ENCODE measurements around the gene SERPINA5.

SERPINA5 gene

DNA sequence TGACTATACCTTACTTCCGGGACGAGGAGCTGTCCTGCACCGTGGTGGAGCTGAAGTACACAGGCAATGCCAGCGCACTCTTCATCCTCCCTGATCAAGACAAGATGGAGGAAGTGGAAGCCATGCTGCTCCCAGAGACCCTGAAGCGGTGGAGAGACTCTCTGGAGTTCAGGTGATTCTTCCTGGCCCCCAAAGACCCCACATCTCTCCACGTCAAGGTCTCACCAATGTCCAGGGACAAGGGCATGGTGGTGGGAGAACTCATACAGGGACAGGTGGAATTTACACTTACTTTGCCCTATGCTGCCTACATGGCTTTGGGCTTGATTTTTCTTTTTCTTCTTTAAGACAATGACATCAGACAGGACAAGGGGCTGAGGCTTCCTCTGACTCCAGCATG lies 38.1 kb downstream of the SERPINA5 start:
- no peak overlapping the region for H3K27ac ChIP-seq (ENCODE audit: low read length)
- no peak overlapping the region for H3K4me2 ChIP-seq (ENCODE audit: low read length)
- H3K4me3 ChIP-seq (ENCODE audit: low read length): no peak overlapping the region
- peaks cover 10% of the 10 kb centered on the region; the same call in 1 of the 2 replicates for H3K9me3 ChIP-seq (ENCODE audit: insufficient read depth, low read length)
- no peak overlapping the region for H2AFZ ChIP-seq (ENCODE audit: low read depth, low read length)
- TF ChIP-seq EZH2phosphoT487 (IDR thresholded peaks at IDR 0.05; ENCODE audit: low read depth): no peak
- TF ChIP-seq, protein P1, sequence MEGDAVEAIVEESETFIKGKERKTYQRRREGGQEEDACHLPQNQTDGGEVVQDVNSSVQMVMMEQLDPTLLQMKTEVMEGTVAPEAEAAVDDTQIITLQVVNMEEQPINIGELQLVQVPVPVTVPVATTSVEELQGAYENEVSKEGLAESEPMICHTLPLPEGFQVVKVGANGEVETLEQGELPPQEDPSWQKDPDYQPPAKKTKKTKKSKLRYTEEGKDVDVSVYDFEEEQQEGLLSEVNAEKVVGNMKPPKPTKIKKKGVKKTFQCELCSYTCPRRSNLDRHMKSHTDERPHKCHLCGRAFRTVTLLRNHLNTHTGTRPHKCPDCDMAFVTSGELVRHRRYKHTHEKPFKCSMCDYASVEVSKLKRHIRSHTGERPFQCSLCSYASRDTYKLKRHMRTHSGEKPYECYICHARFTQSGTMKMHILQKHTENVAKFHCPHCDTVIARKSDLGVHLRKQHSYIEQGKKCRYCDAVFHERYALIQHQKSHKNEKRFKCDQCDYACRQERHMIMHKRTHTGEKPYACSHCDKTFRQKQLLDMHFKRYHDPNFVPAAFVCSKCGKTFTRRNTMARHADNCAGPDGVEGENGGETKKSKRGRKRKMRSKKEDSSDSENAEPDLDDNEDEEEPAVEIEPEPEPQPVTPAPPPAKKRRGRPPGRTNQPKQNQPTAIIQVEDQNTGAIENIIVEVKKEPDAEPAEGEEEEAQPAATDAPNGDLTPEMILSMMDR (IDR thresholded peaks at IDR 0.05; ENCODE audit: low read depth, low read length): no peak
- H3K36me3 ChIP-seq (replicated peaks; ENCODE audit: low read depth, low read length): no peaks in the 10 kb centered on the region
- H3K9ac ChIP-seq (ENCODE audit: low read length): no peak overlapping the region
- H3K79me2 ChIP-seq (ENCODE audit: low read length): no peaks in the 10 kb centered on the region
- peaks cover 10% of the 10 kb centered on the region; the same call in 1 of the 2 replicates for H3K27me3 ChIP-seq (ENCODE audit: low read depth, low read length)
- H4K20me1 ChIP-seq (ENCODE audit: insufficient read depth, low read length): no peaks in the 10 kb centered on the region
- no peaks in the 10 kb centered on the region for H3K4me1 ChIP-seq (ENCODE audit: low read length)

DNA sequence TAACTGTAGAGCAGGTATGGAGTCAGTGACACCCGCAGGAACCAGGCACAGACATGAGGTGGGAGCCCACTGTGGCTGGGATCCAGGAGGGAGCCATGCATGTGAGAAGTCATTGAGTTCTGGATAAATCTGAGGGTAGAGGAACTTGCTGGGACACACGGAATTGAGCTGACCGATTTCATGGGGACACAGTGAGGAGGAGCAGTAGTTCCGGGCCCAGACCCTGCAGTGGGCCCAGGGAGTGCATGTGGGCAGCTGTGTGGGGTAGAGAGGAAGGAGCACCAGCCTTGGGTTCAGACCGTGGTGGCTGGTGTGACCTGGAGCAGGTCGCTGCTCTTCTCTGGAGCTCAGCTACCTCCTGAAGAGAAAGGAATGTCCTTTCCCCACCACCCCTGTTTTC lies 39.4 kb downstream of the SERPINA5 start:
- Histone ChIP-seq H3K4me1 (ENCODE audit: low read length) (no peaks in the 10 kb centered on the region), H3K27me3 (ENCODE audit: low read depth, low read length) (peaks cover 10% of the 10 kb centered on the region; the same call in 1 of the 2 replicates), H3K36me3 (replicated peaks; ENCODE audit: low read depth, low read length) (no peaks in the 10 kb centered on the region), H3K27ac (ENCODE audit: low read length) (no peak overlapping the region), H3K4me3 (ENCODE audit: low read length) (no peak overlapping the region), H3K4me2 (ENCODE audit: low read length) (no peak overlapping the region), H3K9ac (ENCODE audit: low read length) (no peak overlapping the region), H3K9me3 (ENCODE audit: insufficient read depth, low read length) (peaks cover 10% of the 10 kb centered on the region; the same call in 1 of the 2 replicates), H4K20me1 (ENCODE audit: insufficient read depth, low read length) (no peaks in the 10 kb centered on the region), H2AFZ (ENCODE audit: low read depth, low read length) (no peak overlapping the region), H3K79me2 (ENCODE audit: low read length) (no peaks in the 10 kb centered on the region)
- TF ChIP-seq, protein P1 (IDR thresholded peaks at IDR 0.05; ENCODE audit: low read depth, low read length): no peak
- TF ChIP-seq EZH2phosphoT487 (IDR thresholded peaks at IDR 0.05; ENCODE audit: low read depth): no peak

DNA sequence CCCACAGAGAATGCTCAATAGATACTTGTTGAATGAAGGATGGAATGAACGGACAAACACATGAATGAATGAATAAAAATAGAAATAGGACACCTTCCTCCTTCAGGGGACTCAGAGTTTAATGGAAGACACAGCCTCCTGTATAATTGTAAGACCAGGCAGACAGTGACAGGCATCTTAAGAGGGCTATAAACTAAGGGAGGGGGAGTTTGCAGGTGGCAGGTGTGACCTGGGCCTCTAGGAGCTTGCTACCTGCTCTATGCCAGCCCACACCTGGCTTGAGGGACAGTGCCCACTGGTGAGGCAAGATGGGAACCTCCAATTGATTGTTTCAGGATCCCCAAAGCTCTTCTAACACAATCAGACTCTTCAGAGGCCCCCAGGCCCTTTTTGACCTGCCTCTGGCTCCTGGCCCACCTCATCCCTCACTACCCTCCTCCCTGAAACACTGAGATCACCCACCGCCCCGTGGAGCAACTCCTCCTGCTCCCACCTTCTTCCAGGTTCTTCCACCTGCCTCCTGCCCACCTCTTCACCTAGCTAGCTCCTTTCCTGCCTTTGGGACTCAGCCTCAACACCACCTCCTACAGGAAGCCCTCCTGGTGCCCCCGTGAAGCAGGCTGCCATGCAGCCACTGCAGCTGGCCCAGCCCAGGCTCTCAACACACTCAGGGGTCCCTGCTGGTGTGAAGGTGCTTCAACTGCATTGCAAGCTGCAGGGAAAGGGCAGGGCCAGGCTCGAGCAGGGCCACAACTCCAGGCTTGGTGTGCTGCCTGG lies 40.3 kb downstream of the SERPINA5 start:
- H3K36me3 ChIP-seq (replicated peaks; ENCODE audit: low read depth, low read length): no peaks in the 10 kb centered on the region
- H4K20me1 ChIP-seq (ENCODE audit: insufficient read depth, low read length): no peaks in the 10 kb centered on the region
- H3K27me3 ChIP-seq (ENCODE audit: low read depth, low read length): peaks cover 10% of the 10 kb centered on the region; the same call in 1 of the 2 replicates
- H3K4me2 ChIP-seq (ENCODE audit: low read length): no peak overlapping the region
- no peaks in the 10 kb centered on the region for H3K4me1 ChIP-seq (ENCODE audit: low read length)
- peaks cover 10% of the 10 kb centered on the region; the same call in 1 of the 2 replicates for H3K9me3 ChIP-seq (ENCODE audit: insufficient read depth, low read length)
- no peak overlapping the region for H2AFZ ChIP-seq (ENCODE audit: low read depth, low read length)
- TF ChIP-seq, protein P1 (IDR thresholded peaks at IDR 0.05; ENCODE audit: low read depth, low read length): no peak
- TF ChIP-seq EZH2phosphoT487 (IDR thresholded peaks at IDR 0.05; ENCODE audit: low read depth): no peak
- no peak overlapping the region for H3K9ac ChIP-seq (ENCODE audit: low read length)
- H3K4me3 ChIP-seq (ENCODE audit: low read length): no peak overlapping the region
- no peak overlapping the region for H3K27ac ChIP-seq (ENCODE audit: low read length)
- H3K79me2 ChIP-seq (ENCODE audit: low read length): no peaks in the 10 kb centered on the region

DNA sequence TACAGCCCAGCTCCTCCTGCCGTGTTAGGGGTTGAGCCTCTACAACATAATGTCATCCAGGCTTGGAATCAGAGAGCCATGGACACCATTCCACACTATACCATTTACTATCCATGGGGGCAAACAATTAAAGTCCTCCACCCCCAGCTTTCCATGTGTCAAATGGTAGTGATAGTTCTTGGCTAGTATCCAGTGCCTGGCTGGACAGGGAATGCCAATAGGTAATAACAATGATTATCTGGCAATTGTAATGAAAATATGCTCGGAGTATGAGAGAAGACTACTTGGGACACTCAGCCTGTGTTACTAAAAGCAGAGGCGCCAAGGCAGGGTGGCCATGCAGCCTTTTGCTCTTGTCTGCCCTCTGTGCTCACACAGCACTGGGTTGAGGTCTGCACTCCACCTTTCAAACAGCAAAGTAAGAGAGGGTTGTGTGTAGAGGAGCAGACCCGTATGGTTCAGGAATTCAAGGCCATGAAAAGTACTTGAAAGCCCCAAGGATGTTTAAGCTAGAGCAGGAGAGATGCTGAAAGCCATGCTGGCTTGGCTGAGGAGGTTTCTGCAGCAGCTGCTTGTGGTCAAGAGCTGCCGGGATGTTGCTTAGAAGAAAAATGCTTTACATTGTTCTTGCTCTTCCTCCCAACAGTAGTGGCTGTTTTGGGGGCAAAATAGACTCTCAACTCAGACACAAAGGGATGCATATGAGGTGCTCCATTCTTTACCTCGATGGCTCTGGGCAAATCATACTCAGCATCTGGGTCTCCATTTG lies 41.6 kb downstream of the SERPINA5 start:
- H3K4me1 ChIP-seq (ENCODE audit: low read length): no peaks in the 10 kb centered on the region
- H3K9me3 ChIP-seq (ENCODE audit: insufficient read depth, low read length): peaks cover 5% of the 10 kb centered on the region; the same call in 1 of the 2 replicates
- no peak overlapping the region for H2AFZ ChIP-seq (ENCODE audit: low read depth, low read length)
- H3K4me3 ChIP-seq (ENCODE audit: low read length): no peak overlapping the region
- H3K79me2 ChIP-seq (ENCODE audit: low read length): no peaks in the 10 kb centered on the region
- H4K20me1 ChIP-seq (ENCODE audit: insufficient read depth, low read length): no peaks in the 10 kb centered on the region
- no peaks in the 10 kb centered on the region for H3K36me3 ChIP-seq (replicated peaks; ENCODE audit: low read depth, low read length)
- TF ChIP-seq, protein P1 (IDR thresholded peaks at IDR 0.05; ENCODE audit: low read depth, low read length): no peak
- no peak for TF ChIP-seq EZH2phosphoT487 (IDR thresholded peaks at IDR 0.05; ENCODE audit: low read depth)
- no peak overlapping the region for H3K9ac ChIP-seq (ENCODE audit: low read length)
- H3K27ac ChIP-seq (ENCODE audit: low read length): no peak overlapping the region
- H3K27me3 ChIP-seq (ENCODE audit: low read depth, low read length): peaks cover 17% of the 10 kb centered on the region; the same call in 1 of the 2 replicates
- no peak overlapping the region for H3K4me2 ChIP-seq (ENCODE audit: low read length)
